ENCODE measurements around the gene SMIM33. TPM values are rescaled to one million over a fixed set of nuclear protein-coding genes. Genes with fewer than 3 reads are reported as not detected.
"Not testable (repeated sequence)": the region's sequence is repeated elsewhere in the genome, so short reads cannot be mapped to it uniquely, and the experiment has no call there.

Gene SMIM33
- total RNA-seq, 1 donor from 2014 or later = not detected

- no peak for DNase-seq (ENCODE audit: low spot score)
- no peak for TF ChIP-seq CTCF (IDR thresholded peaks at IDR 0.05; ENCODE audit: unreplicated experiment)
- Mint-ChIP-seq H3K27ac (ENCODE audit: unreplicated experiment) (no peak overlapping the region), H3K4me3 (ENCODE audit: unreplicated experiment) (peak overlapping the region; percentile 80), H3K36me3 (ENCODE audit: low read depth, unreplicated experiment) (peaks cover 6% of the 10 kb centered on the region), H3K9me3 (ENCODE audit: unreplicated experiment) (no peaks in the 10 kb centered on the region), H3K4me1 (ENCODE audit: unreplicated experiment) (peaks cover 26% of the 10 kb centered on the region), H3K27me3 (ENCODE audit: unreplicated experiment) (peaks cover 9% of the 10 kb centered on the region)
Measured at GRCh38 chr5:139481122-139481533, 10.3 kb downstream of the SMIM33 start.

- Mint-ChIP-seq H3K4me1 (ENCODE audit: unreplicated experiment) (peaks cover 28% of the 10 kb centered on the region), H3K27me3 (ENCODE audit: unreplicated experiment) (peaks cover 9% of the 10 kb centered on the region), H3K4me3 (ENCODE audit: unreplicated experiment) (peak overlapping the region; percentile 77), H3K36me3 (ENCODE audit: low read depth, unreplicated experiment) (peaks cover 6% of the 10 kb centered on the region), H3K9me3 (ENCODE audit: unreplicated experiment) (no peaks in the 10 kb centered on the region), H3K27ac (ENCODE audit: unreplicated experiment) (peak overlapping the region; percentile 94)
- no peak for TF ChIP-seq CTCF (IDR thresholded peaks at IDR 0.05; ENCODE audit: unreplicated experiment)
- no peak for DNase-seq (ENCODE audit: low spot score)
Measured at GRCh38 chr5:139481580-139482049, 10.8 kb downstream of the SMIM33 start.

- Mint-ChIP-seq H3K27me3 (ENCODE audit: unreplicated experiment) (peaks cover 9% of the 10 kb centered on the region), H3K36me3 (ENCODE audit: low read depth, unreplicated experiment) (peaks cover 6% of the 10 kb centered on the region), H3K4me3 (ENCODE audit: unreplicated experiment) (peak within 1 kb of the TSS; percentile 77), H3K27ac (ENCODE audit: unreplicated experiment) (peak within 1 kb of the TSS; percentile 94), H3K4me1 (ENCODE audit: unreplicated experiment) (peaks cover 28% of the 10 kb centered on the region), H3K9me3 (ENCODE audit: unreplicated experiment) (no peaks in the 10 kb centered on the region)
- TF ChIP-seq CTCF (IDR thresholded peaks at IDR 0.05; ENCODE audit: unreplicated experiment) = no peak
- DNase-seq (ENCODE audit: low spot score) = no peak
Measured at GRCh38 chr5:139482050-139482889, 11.5 kb downstream of the SMIM33 start, which contains the start of gene STING1. Gene STING1, minus strand, starts transcription at chr5:139482758. Its CDS starts 1,054 bp downstream, at chr5:139481704.

GRCh38 chr5:139482890-139483208 is 12.0 kb downstream of the SMIM33 start:
- H3K9me3 Mint-ChIP-seq (ENCODE audit: unreplicated experiment); H3K36me3 Mint-ChIP-seq (ENCODE audit: low read depth, unreplicated experiment); H3K27me3 Mint-ChIP-seq (ENCODE audit: unreplicated experiment); DNase-seq (ENCODE audit: low spot score); H3K4me3 Mint-ChIP-seq (ENCODE audit: unreplicated experiment): not testable (repeated sequence)
- peaks cover 29% of the 10 kb centered on the region for H3K4me1 Mint-ChIP-seq (ENCODE audit: unreplicated experiment)
- peak overlapping the region; percentile 94 for H3K27ac Mint-ChIP-seq (ENCODE audit: unreplicated experiment)

- no peak for DNase-seq (ENCODE audit: low spot score)
- Mint-ChIP-seq H3K9me3 (ENCODE audit: unreplicated experiment) (no peaks in the 10 kb centered on the region), H3K4me3 (ENCODE audit: unreplicated experiment) (no peak overlapping the region), H3K27ac (ENCODE audit: unreplicated experiment) (peak overlapping the region; percentile 13), H3K27me3 (ENCODE audit: unreplicated experiment) (peaks cover 3% of the 10 kb centered on the region), H3K4me1 (ENCODE audit: unreplicated experiment) (peaks cover 29% of the 10 kb centered on the region), H3K36me3 (ENCODE audit: low read depth, unreplicated experiment) (no peaks in the 10 kb centered on the region)
- no peak for TF ChIP-seq CTCF (IDR thresholded peaks at IDR 0.05; ENCODE audit: unreplicated experiment)
Measured at GRCh38 chr5:139486201-139486600, 15.4 kb downstream of the SMIM33 start.
